NCI-H446 (cell line): ENCODE results near the gene PLPPR1.

Experiments used
- DNase-seq, 2 experiments: peaks; one replicate each; lab custom pipeline; 2025; lab: John Stamatoyannopoulos, UW

The PLPPR1 gene

GRCh38 chr9:101047848-101048397 lies 19.4 kb downstream of the PLPPR1 start:
- DNase-seq, result peak; percentile 79 to 83

GRCh38 chr9:101050650-101051049 lies 22.1 kb downstream of the PLPPR1 start:
- no peak for DNase-seq

- peak in 1 of 2 experiments; percentile 13 for DNase-seq
Observed at GRCh38 chr9:101054657-101055056, 26.1 kb downstream of the PLPPR1 start.

- DNase-seq, result no peak
Observed at GRCh38 chr9:101055516-101055915, 27.0 kb downstream of the PLPPR1 start.

GRCh38 chr9:101062686-101063085 lies 34.2 kb downstream of the PLPPR1 start:
- no peak for DNase-seq

- DNase-seq, result no peak
Observed at GRCh38 chr9:101063192-101063591, 34.7 kb downstream of the PLPPR1 start.

- no peak for DNase-seq
Observed at GRCh38 chr9:101064206-101064605, 35.7 kb downstream of the PLPPR1 start.

GRCh38 chr9:101065930-101066329 lies 37.4 kb downstream of the PLPPR1 start:
- DNase-seq, result no peak

GRCh38 chr9:101068696-101069095 lies 40.2 kb downstream of the PLPPR1 start:
- DNase-seq, result no peak

GRCh38 chr9:101072259-101072658 lies 43.7 kb downstream of the PLPPR1 start:
- no peak for DNase-seq

- peak in 1 of 2 experiments; percentile 34 for DNase-seq
Observed at GRCh38 chr9:101073122-101073521, 44.6 kb downstream of the PLPPR1 start.

- DNase-seq, result no peak
Observed at GRCh38 chr9:101081641-101082040, 53.1 kb downstream of the PLPPR1 start.

- no peak for DNase-seq
Observed at GRCh38 chr9:101083448-101084202, 55.1 kb downstream of the PLPPR1 start.

- no peak for DNase-seq
Observed at GRCh38 chr9:101087426-101087825, 58.9 kb downstream of the PLPPR1 start.

GRCh38 chr9:101092922-101093321 lies 64.4 kb downstream of the PLPPR1 start:
- no peak for DNase-seq

- DNase-seq, result no peak
Observed at GRCh38 chr9:101093620-101094019, 65.1 kb downstream of the PLPPR1 start.

GRCh38 chr9:101094686-101095085 lies 66.2 kb downstream of the PLPPR1 start:
- DNase-seq, result no peak

GRCh38 chr9:101097210-101097609 lies 68.7 kb downstream of the PLPPR1 start:
- DNase-seq, result no peak

- no peak for DNase-seq
Observed at GRCh38 chr9:101098392-101098791, 69.9 kb downstream of the PLPPR1 start.

GRCh38 chr9:101114317-101114716 lies 85.8 kb downstream of the PLPPR1 start:
- no peak for DNase-seq

- no peak for DNase-seq
Observed at GRCh38 chr9:101115102-101115501, 86.6 kb downstream of the PLPPR1 start.

- no peak for DNase-seq
Observed at GRCh38 chr9:101117161-101117560, 88.6 kb downstream of the PLPPR1 start.

- peak; percentile 22 to 72 for DNase-seq
Observed at GRCh38 chr9:101119206-101119819, 90.8 kb downstream of the PLPPR1 start.
